ENCODE results near the gene MYL12A. TPM values are rescaled to one million over a fixed set of nuclear protein-coding genes. Genes with fewer than 3 reads are reported as not detected.

MYL12A gene
- total and polyA plus RNA-seq, 2 experiments from 2014 or later = 456 to 692 TPM

DNA sequence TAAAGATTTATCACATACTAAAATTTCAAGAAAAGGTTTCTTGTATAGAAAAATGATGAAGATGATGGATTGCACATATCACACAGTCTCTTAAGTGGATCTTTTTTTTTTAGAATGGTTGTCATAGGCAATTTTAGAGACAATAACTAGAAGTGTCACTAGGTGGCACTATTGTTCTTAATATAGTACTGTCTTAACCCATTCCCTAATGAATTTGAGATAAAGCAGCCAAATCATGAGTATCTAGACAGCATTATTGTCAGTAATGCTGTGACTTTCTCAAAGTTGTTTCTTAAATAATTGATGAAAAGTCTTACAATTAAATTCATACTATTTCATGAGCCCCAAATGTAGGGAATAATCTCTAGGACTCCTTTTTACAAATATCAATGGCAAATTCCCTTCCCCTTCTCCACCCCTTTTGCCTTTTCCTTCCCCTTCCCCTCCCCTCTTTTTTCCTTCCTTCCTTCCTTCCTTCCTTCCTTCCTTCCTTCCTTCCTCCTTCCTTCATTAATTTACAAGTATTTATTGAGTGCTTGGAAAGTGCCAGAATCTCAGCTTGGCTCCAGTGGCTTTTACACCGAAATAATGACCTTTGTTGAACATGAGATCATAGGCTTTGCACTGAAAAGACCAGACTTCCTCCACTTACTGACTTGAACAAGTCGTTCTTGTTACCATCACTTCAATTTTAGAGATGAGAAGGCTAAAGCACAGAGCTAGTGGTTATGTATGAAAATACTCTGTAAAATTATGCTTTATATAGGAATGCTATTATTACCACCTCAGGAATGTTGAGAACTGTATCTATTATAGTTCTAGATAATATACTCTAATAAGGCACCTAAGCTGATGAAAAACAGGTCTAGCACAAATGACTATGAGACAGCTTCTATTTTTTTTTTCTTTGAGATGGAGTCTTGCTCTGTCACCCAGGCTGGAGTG, 34.1 kb downstream of the MYL12A start:
- H3K9me2 ChIP-seq (replicated peaks; ENCODE audit: insufficient read depth) = no peaks in the 10 kb centered on the region
- H2AFZ ChIP-seq = no peak overlapping the region
- WGBS (ENCODE audit: low lambda C conversion rate, missing lambda C conversion rate) = 34% methylated on average over 2 of the region's 2 CpGs
- no peaks in the 10 kb centered on the region for H3K9me3 ChIP-seq (ENCODE audit: low read depth)
- no peak overlapping the region for H3K4me2 ChIP-seq
- DNase-seq (ENCODE audit: low spot score) = peak; percentile 87
- H3K27ac ChIP-seq = peak overlapping the region; percentile 6
- no peaks in the 10 kb centered on the region for H3K79me2 ChIP-seq
- TF ChIP-seq EZH2phosphoT487 (IDR thresholded peaks at IDR 0.05; ENCODE audit: low read depth, severe bottlenecking, unreplicated experiment) = no peak
- TF ChIP-seq, protein P1, sequence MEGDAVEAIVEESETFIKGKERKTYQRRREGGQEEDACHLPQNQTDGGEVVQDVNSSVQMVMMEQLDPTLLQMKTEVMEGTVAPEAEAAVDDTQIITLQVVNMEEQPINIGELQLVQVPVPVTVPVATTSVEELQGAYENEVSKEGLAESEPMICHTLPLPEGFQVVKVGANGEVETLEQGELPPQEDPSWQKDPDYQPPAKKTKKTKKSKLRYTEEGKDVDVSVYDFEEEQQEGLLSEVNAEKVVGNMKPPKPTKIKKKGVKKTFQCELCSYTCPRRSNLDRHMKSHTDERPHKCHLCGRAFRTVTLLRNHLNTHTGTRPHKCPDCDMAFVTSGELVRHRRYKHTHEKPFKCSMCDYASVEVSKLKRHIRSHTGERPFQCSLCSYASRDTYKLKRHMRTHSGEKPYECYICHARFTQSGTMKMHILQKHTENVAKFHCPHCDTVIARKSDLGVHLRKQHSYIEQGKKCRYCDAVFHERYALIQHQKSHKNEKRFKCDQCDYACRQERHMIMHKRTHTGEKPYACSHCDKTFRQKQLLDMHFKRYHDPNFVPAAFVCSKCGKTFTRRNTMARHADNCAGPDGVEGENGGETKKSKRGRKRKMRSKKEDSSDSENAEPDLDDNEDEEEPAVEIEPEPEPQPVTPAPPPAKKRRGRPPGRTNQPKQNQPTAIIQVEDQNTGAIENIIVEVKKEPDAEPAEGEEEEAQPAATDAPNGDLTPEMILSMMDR (IDR thresholded peaks at IDR 0.05; ENCODE audit: poor library complexity) = peak; percentile 78
- H3K27me3 ChIP-seq = no peaks in the 10 kb centered on the region
- no peaks in the 10 kb centered on the region for H3K36me3 ChIP-seq (replicated peaks; ENCODE audit: insufficient read depth, low read depth)
- H4K20me1 ChIP-seq (ENCODE audit: insufficient read depth, poor library complexity, severe bottlenecking) = no peaks in the 10 kb centered on the region
- no peak overlapping the region for H3K4me3 ChIP-seq
- no peaks in the 10 kb centered on the region for H3K4me1 ChIP-seq (ENCODE audit: insufficient read depth)

DNA sequence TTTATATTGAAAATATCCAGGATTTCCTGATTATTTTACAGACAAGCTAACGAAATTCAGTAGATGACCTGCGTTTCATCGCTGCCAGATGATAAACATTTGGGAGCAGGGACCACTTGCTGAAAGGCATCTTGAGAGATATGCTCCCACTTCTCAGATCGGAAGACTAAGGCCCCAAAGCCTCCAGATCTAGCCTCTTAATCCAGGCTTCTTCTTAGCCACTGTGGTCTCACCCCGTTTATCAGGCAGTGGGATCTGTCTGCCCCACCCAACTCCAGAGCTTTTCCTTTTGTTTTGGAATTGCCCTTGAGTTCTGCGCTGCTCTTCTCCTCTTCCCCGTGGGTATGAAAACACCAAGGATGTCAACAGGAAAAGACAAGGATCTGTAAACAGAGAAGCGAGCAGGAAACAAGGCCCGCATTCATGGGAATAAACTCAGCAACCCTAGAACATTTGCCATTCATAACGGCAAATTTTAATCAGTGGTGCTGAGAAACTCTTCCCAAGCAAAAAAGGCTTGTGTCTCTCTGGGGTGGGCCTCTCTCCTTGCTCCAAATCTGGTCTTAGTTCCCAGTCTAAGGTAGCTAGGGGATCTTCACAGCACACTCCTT, 35.8 kb downstream of the MYL12A start:
- H4K20me1 ChIP-seq (ENCODE audit: insufficient read depth, poor library complexity, severe bottlenecking) = no peaks in the 10 kb centered on the region
- H3K27ac ChIP-seq = no peak overlapping the region
- H3K4me1 ChIP-seq (ENCODE audit: insufficient read depth) = no peaks in the 10 kb centered on the region
- TF ChIP-seq EZH2phosphoT487 (IDR thresholded peaks at IDR 0.05; ENCODE audit: low read depth, severe bottlenecking, unreplicated experiment) (no peak), EZH2 (IDR thresholded peaks at IDR 0.05; ENCODE audit: borderline replicate concordance) (no peak)
- TF ChIP-seq, protein P1 (IDR thresholded peaks at IDR 0.05; ENCODE audit: poor library complexity) = no peak
- no peaks in the 10 kb centered on the region for H3K36me3 ChIP-seq (replicated peaks; ENCODE audit: insufficient read depth, low read depth)
- H3K27me3 ChIP-seq = no peaks in the 10 kb centered on the region
- H3K4me2 ChIP-seq = no peak overlapping the region
- DNase-seq (ENCODE audit: low spot score) = no peak
- H3K9me3 ChIP-seq (ENCODE audit: low read depth) = no peaks in the 10 kb centered on the region
- H3K4me3 ChIP-seq = no peak overlapping the region
- H3K79me2 ChIP-seq = no peaks in the 10 kb centered on the region
- no peaks in the 10 kb centered on the region for H3K9me2 ChIP-seq (replicated peaks; ENCODE audit: insufficient read depth)
- 76% methylated on average over 10 of the region's 10 CpGs for WGBS (ENCODE audit: low lambda C conversion rate, missing lambda C conversion rate)
- no peak overlapping the region for H2AFZ ChIP-seq

DNA sequence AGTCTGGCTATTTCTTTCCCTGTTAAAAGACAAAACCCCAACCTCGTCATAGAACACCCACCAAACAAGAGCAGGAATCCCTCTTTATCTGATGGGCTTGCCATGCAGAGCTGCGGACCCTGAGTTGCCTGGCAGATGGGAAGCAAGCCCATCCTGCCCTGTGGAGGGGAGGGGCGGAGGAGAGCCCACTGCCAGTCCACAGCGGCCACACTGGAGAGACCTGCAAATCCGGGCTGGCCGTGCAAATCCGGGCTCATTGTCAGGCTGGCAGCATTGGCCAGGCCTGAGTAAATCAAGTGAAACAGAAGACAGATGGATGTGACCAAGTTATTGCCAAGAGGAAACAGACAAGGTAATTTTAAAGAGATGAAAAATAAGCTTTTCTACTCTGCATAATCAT, 36.3 kb downstream of the MYL12A start:
- no peak overlapping the region for H2AFZ ChIP-seq
- H3K27ac ChIP-seq = no peak overlapping the region
- H3K9me2 ChIP-seq (replicated peaks; ENCODE audit: insufficient read depth) = no peaks in the 10 kb centered on the region

More for the DNA sequence above, 36.3 kb downstream of the MYL12A start:
- TF ChIP-seq EZH2phosphoT487 (IDR thresholded peaks at IDR 0.05; ENCODE audit: low read depth, severe bottlenecking, unreplicated experiment) (no peak), EZH2 (IDR thresholded peaks at IDR 0.05; ENCODE audit: borderline replicate concordance) (no peak)
- TF ChIP-seq, protein P1 (IDR thresholded peaks at IDR 0.05; ENCODE audit: poor library complexity) = no peak
- DNase-seq (ENCODE audit: low spot score) = no peak
- H3K4me1 ChIP-seq (ENCODE audit: insufficient read depth) = no peaks in the 10 kb centered on the region
- H3K79me2 ChIP-seq = no peaks in the 10 kb centered on the region
- no peak overlapping the region for H3K4me3 ChIP-seq
- H3K36me3 ChIP-seq (replicated peaks; ENCODE audit: insufficient read depth, low read depth) = no peaks in the 10 kb centered on the region
- WGBS (ENCODE audit: low lambda C conversion rate, missing lambda C conversion rate) = 69% methylated on average over 7 of the region's 7 CpGs
- H3K9me3 ChIP-seq (ENCODE audit: low read depth) = no peaks in the 10 kb centered on the region
- no peak overlapping the region for H3K4me2 ChIP-seq
- no peaks in the 10 kb centered on the region for H4K20me1 ChIP-seq (ENCODE audit: insufficient read depth, poor library complexity, severe bottlenecking)
- no peaks in the 10 kb centered on the region for H3K27me3 ChIP-seq
